ENCODE results near the gene BCAS3. TPM values are rescaled to one million over a fixed set of nuclear protein-coding genes. Genes with fewer than 3 reads are reported as not detected.
A peak's percentile ranks its signal among the peaks of the same experiment; 100 is the strongest.

BCAS3 gene
- polyA plus RNA-seq, 3 donors, result 10.3 to 19.1 (median 14.7) TPM

DNA sequence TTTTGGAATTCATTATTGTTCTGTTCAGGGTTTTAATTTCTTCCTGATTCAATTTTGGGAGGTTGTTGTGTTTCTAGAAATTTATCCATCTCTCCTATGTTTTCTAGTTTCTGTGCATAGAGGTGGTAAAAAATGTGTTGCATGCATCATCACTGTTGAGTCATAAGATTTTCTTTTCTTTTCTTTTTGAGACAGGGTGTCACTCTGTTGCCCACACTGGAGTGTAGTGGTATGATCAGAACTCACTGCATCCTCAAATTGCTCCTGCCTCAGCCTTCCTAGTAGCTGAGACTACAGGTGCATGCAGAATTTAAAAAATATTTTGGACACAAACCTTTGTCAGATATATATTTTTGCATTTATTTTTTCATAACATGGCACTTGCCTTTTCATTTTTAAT, 184.8 kb downstream of the BCAS3 start:
- Mint-ChIP-seq H3K27me3 (ENCODE audit: low read depth in 3 of 3) (no peaks in the 10 kb centered on the region), H3K27ac (no peak overlapping the region), H3K4me3 (no peak overlapping the region), H3K36me3 (no peaks in the 10 kb centered on the region), H3K9me3 (peaks cover 0 to 4% (median 0%) of the 10 kb centered on the region in 7 donors), H3K4me1 (peaks cover 42% of the 10 kb centered on the region)
- H4K20me1 ChIP-seq (ENCODE audit: insufficient read depth, low read length), result no peaks in the 10 kb centered on the region
- H2AFZ ChIP-seq (ENCODE audit: insufficient read depth, low read depth, low read length, poor library complexity, severe bottlenecking), result no peak overlapping the region
- no peak for DNase-seq
- no peaks in the 10 kb centered on the region for H3K79me2 ChIP-seq (ENCODE audit: insufficient read depth, low read length)
- H3K4me1 ChIP-seq (ENCODE audit: control insufficient read depth in 1 of 2, insufficient read depth in 2 of 2, low read length in 2 of 2), result peaks cover 21 to 24% of the 10 kb centered on the region in 2 donors
- no peak overlapping the region for H3K4me3 ChIP-seq (replicated peaks in 1 of 3; ENCODE audit: low read depth in 2 of 3, low read length in 3 of 3)
- H3K4me2 ChIP-seq (replicated peaks; ENCODE audit: extremely low read depth, low read length, poor library complexity, severe bottlenecking), result no peak overlapping the region
- no peaks in the 10 kb centered on the region for H3K9me3 ChIP-seq (replicated peaks in 1 of 2; ENCODE audit: control insufficient read depth in 1 of 2, insufficient read depth in 1 of 2, low read length in 2 of 2)
- H3K9ac ChIP-seq (ENCODE audit: insufficient read depth, low read length, poor library complexity, severe bottlenecking), result no peak overlapping the region
- no peaks in the 10 kb centered on the region for H3K36me3 ChIP-seq (replicated peaks in 1 of 2; ENCODE audit: control insufficient read depth in 1 of 2, insufficient read depth in 2 of 2, low read length in 2 of 2)
- TF ChIP-seq, protein P1, sequence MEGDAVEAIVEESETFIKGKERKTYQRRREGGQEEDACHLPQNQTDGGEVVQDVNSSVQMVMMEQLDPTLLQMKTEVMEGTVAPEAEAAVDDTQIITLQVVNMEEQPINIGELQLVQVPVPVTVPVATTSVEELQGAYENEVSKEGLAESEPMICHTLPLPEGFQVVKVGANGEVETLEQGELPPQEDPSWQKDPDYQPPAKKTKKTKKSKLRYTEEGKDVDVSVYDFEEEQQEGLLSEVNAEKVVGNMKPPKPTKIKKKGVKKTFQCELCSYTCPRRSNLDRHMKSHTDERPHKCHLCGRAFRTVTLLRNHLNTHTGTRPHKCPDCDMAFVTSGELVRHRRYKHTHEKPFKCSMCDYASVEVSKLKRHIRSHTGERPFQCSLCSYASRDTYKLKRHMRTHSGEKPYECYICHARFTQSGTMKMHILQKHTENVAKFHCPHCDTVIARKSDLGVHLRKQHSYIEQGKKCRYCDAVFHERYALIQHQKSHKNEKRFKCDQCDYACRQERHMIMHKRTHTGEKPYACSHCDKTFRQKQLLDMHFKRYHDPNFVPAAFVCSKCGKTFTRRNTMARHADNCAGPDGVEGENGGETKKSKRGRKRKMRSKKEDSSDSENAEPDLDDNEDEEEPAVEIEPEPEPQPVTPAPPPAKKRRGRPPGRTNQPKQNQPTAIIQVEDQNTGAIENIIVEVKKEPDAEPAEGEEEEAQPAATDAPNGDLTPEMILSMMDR (IDR thresholded peaks at IDR 0.05), result no peak
- intact Hi-C loops (cut with micrococcal nuclease), result no loop called here
- no peak overlapping the region for H3K27ac ChIP-seq (ENCODE audit: low read depth in 1 of 2, low read length in 2 of 2)
- H3K27me3 ChIP-seq (ENCODE audit: control insufficient read depth in 2 of 2, insufficient read depth in 2 of 2, low read length in 2 of 2), result no peaks in the 10 kb centered on the region

DNA sequence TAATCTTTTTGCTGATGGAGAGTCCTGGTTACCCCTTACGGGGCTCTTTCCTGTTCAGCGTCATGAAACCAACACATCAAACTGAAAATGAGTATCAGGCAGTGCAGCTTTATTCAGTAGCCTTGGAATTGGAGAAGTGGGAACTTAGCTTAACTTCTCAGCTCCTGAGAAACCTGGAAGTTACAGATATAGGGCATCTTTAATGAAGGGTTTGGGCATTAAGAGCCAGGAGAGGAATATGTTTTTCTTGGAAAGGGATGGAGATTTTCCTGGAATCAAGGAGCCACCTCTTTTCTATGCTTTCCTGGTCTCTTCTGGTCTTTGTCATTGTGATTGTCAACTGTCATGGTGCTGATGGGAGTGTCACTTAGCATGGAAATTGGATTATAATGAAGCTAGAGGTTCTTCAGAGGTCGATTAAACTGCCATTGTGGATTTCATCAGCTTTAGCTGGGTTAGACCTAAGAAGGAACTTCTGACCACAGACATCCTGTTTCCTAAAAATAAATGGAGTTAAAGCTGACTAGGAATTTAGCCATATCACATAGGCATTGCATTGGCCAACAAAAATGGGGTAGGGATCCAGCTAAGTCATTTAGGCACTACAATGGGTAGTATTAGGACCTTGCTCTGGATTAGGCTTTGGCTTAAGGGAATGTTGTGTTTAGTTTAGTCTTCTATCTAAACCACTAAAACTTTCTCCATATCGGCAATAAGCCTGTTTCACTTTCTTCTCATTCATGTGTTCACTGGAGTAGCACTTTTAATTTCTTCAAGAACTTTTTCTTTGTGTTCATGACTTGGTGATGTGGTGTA, 186.4 kb downstream of the BCAS3 start:
- H3K4me1 Mint-ChIP-seq, result peaks cover 38% of the 10 kb centered on the region
- peaks cover 0 to 4% (median 0%) of the 10 kb centered on the region in 7 donors for H3K9me3 Mint-ChIP-seq
- no peaks in the 10 kb centered on the region for H3K79me2 ChIP-seq (ENCODE audit: insufficient read depth, low read length)
- H3K4me3 Mint-ChIP-seq, result peak overlapping the region in 1 of 2 donors; percentile 58
- TF ChIP-seq, protein P1 (IDR thresholded peaks at IDR 0.05), result no peak
- H3K9me3 ChIP-seq (replicated peaks in 1 of 2; ENCODE audit: control insufficient read depth in 1 of 2, insufficient read depth in 1 of 2, low read length in 2 of 2), result no peaks in the 10 kb centered on the region
- H3K27me3 Mint-ChIP-seq (ENCODE audit: low read depth in 3 of 3), result no peaks in the 10 kb centered on the region
- peak in 2 of 3 donors; percentile 10 to 12 for DNase-seq
- intact Hi-C loops (cut with micrococcal nuclease), result no loop called here
- no peak overlapping the region for H3K9ac ChIP-seq (ENCODE audit: insufficient read depth, low read length, poor library complexity, severe bottlenecking)
- no peak overlapping the region for H3K27ac ChIP-seq (ENCODE audit: low read depth in 1 of 2, low read length in 2 of 2)
- peaks cover 0 to 5% of the 10 kb centered on the region in 2 donors for H3K36me3 Mint-ChIP-seq
- H4K20me1 ChIP-seq (ENCODE audit: insufficient read depth, low read length), result no peaks in the 10 kb centered on the region
- H3K4me1 ChIP-seq (ENCODE audit: control insufficient read depth in 1 of 2, insufficient read depth in 2 of 2, low read length in 2 of 2), result peaks cover 21 to 24% of the 10 kb centered on the region in 2 donors
- H3K4me2 ChIP-seq (replicated peaks; ENCODE audit: extremely low read depth, low read length, poor library complexity, severe bottlenecking), result peak overlapping the region; percentile 33
- peak overlapping the region in 2 of 7 donors; percentile 30 to 55 for H3K27ac Mint-ChIP-seq
- no CpG with 5 or more reads among the region's 4 CpGs for WGBS (ENCODE audit: insufficient coverage)
- H3K4me3 ChIP-seq (replicated peaks in 1 of 3; ENCODE audit: low read depth in 2 of 3, low read length in 3 of 3), result peak overlapping the region in 1 of 3 experiments; percentile 46
- H2AFZ ChIP-seq (ENCODE audit: insufficient read depth, low read depth, low read length, poor library complexity, severe bottlenecking), result no peak overlapping the region
- no peaks in the 10 kb centered on the region for H3K36me3 ChIP-seq (replicated peaks in 1 of 2; ENCODE audit: control insufficient read depth in 1 of 2, insufficient read depth in 2 of 2, low read length in 2 of 2)
- no peaks in the 10 kb centered on the region for H3K27me3 ChIP-seq (ENCODE audit: control insufficient read depth in 2 of 2, insufficient read depth in 2 of 2, low read length in 2 of 2)

Measured in CD14-positive monocyte (primary cell).